Fibroblast of mammary gland (primary cell): ENCODE data around the gene YRDC.

ENCODE experiments used
- DNase-seq: peaks from one replicate; pipeline ENCODE4 v3.0.0-alpha.2; 2010; ENCODE audit warnings: low read depth
- H3K4me3 ChIP-seq: 2 replicates; pipeline ENCODE4 v1.5.1; 2011; ENCODE audit warnings: low read depth, mild to moderate bottlenecking, low read length, moderate library complexity; ENCODE audit not compliant: control insufficient read depth
- CTCF ChIP-seq: conservative IDR thresholded peaks from 2 replicates; pipeline ENCODE4 v1.5.1; 2011; ENCODE audit warnings: low read depth, low read length, inconsistent platforms; ENCODE audit not compliant: control insufficient read depth, insufficient read depth

YRDC gene

GRCh38 chr1:37824001-37824400 is 16.0 kb upstream of the YRDC start:
- no peak for DNase-seq
- H3K4me3 ChIP-seq = no peak overlapping the region
- no peak for TF ChIP-seq CTCF

- TF ChIP-seq CTCF = no peak
- DNase-seq = peak; percentile 51
- no peak overlapping the region for H3K4me3 ChIP-seq
These were observed 15.2 kb upstream of the YRDC start for GRCh38 chr1:37822906-37823815.

GRCh38 chr1:37821481-37821880 is 13.5 kb upstream of the YRDC start:
- no peak for DNase-seq
- no peak for TF ChIP-seq CTCF
- H3K4me3 ChIP-seq = no peak overlapping the region

GRCh38 chr1:37817481-37817880 is 9.5 kb upstream of the YRDC start:
- peak; percentile 53 for DNase-seq
- TF ChIP-seq CTCF = no peak
- no peak overlapping the region for H3K4me3 ChIP-seq

- DNase-seq = peak; percentile 64
- TF ChIP-seq CTCF = no peak
- no peak overlapping the region for H3K4me3 ChIP-seq
These were observed 6.2 kb upstream of the YRDC start for GRCh38 chr1:37814252-37814651.

- no peak for TF ChIP-seq CTCF
- DNase-seq = no peak
- H3K4me3 ChIP-seq = no peak overlapping the region
These were observed 5.6 kb upstream of the YRDC start for GRCh38 chr1:37813529-37814145.
